Stomach (tissue), 19 donors: ENCODE data around the gene RC3H2. TPM values are rescaled to one million over a fixed set of nuclear protein-coding genes. Genes with fewer than 3 reads are reported as not detected.
A peak's percentile ranks its signal among the peaks of the same experiment; 100 is the strongest.

Source experiments
- DNase-seq, 2 donors: peaks; one replicate each; pipeline versions ENCODE4 v3.0.0 to v3.0.0-alpha.2; 2013 to 2019
- H3K27ac ChIP-seq, 5 donors: fragments of 200-600 bp in 4 of 5; sonication (generic) in 4 of 5; one replicate each; pipeline ENCODE4 v1.5.1; 2013 to 2019; ENCODE audit warnings: mild to moderate bottlenecking in 1 of 5, moderate library complexity in 1 of 5
- H3K27me3 ChIP-seq, 3 donors: fragments of 200-600 bp; sonication (generic); one replicate each; pipeline ENCODE4 v1.5.1; 2017 to 2019; ENCODE audit warnings: mixed run types in 1 of 3
- H3K36me3 ChIP-seq, 4 donors: fragments of 200-600 bp; sonication (generic); 1 replicate in 3 of 4; 2 replicates in 1 of 4; pipeline ENCODE4 v1.5.1; 2016 to 2019
- H3K4me1 ChIP-seq, 4 donors: fragments of 200-600 bp; sonication (generic); one replicate each; pipeline ENCODE4 v1.5.1; 2016 to 2019
- H3K4me3 ChIP-seq, 4 donors: fragments of 200-600 bp; sonication (generic) in 3 of 4; one replicate each; pipeline ENCODE4 v1.5.1; 2016 to 2019; ENCODE audit warnings: mild to moderate bottlenecking in 1 of 4
- H3K9me3 ChIP-seq, 4 donors: fragments of 200-600 bp; sonication (generic); one replicate each; pipeline ENCODE4 v1.5.1; 2016 to 2019
- EP300 ChIP-seq: sonication (generic); formaldehyde crosslinking; IDR thresholded peaks from one replicate; pipeline ENCODE4 v1.6.1; 2017; ENCODE audit warnings: antibody characterized with exemption
- POLR2A ChIP-seq, 4 donors: fragments of 450-650 bp; IDR thresholded peaks; one replicate each; pipeline ENCODE4 v1.6.1; 2016; ENCODE audit warnings: antibody characterized with exemption in 4 of 4, control low read depth in 2 of 4, mild to moderate bottlenecking in 1 of 4, moderate library complexity in 1 of 4
- POLR2AphosphoS5 ChIP-seq, 3 donors: sonication (generic); formaldehyde crosslinking; IDR thresholded peaks; one replicate each; pipeline ENCODE4 v1.6.1; 2016; ENCODE audit warnings: antibody characterized with exemption in 3 of 3
- WGBS, 5 donors: extraction: QIAGEN DNeasy Blood & Tissue Kit in 3 of 5; methylation state at CpG; one replicate each; pipeline versions ENCODE4 v1.1.5 to v1.1.7; 2013 to 2018; 5-methylcytosine and 5-hydroxymethylcytosine counted together
- intact Hi-C: fragments of 100-400 bp; cut with DNase I; formaldehyde crosslinking; loops from one replicate; pipeline ENCODE4 v1.15.1; 2023; ENCODE audit warnings: low total_unique reads
- long read RNA-seq, 10 donors: transcript quantifications; one replicate each; lab custom pipeline, GENCODE V29; 2026
- polyA plus RNA-seq, 3 donors: library from polyadenylated mRNA; stranded (reverse); fragments of 200-250 nt; gene quantifications; one replicate each; pipeline ENCODE4 v1.2.3, GENCODE V29; 2013
- total RNA-seq, 5 donors: library from RNA; depleted of rRNA; stranded (reverse); fragments of >200 nt; gene quantifications; one replicate each; pipeline versions ENCODE4 v1.1.0 to v1.2.3, GENCODE V29; 2014 to 2016
- TF ChIP-seq, protein P1 (sequence below), 7 experiments: fragments of 450-650 bp in 4 of 7; fragments of 200-600 bp in 3 of 7; sonication (generic) in 3 of 7; IDR thresholded peaks; one replicate each; pipeline ENCODE4 v1.5.1; 2016 to 2019; ENCODE audit warnings: antibody characterized with exemption in 7 of 7, control low read depth in 2 of 7, mild to moderate bottlenecking in 1 of 7
- donor health status: healthy with polysubstance abuse.
- donor health status: Bipolar disorder and iron deficiency.
- donor health status: healthy.

Gene RC3H2, protein sequence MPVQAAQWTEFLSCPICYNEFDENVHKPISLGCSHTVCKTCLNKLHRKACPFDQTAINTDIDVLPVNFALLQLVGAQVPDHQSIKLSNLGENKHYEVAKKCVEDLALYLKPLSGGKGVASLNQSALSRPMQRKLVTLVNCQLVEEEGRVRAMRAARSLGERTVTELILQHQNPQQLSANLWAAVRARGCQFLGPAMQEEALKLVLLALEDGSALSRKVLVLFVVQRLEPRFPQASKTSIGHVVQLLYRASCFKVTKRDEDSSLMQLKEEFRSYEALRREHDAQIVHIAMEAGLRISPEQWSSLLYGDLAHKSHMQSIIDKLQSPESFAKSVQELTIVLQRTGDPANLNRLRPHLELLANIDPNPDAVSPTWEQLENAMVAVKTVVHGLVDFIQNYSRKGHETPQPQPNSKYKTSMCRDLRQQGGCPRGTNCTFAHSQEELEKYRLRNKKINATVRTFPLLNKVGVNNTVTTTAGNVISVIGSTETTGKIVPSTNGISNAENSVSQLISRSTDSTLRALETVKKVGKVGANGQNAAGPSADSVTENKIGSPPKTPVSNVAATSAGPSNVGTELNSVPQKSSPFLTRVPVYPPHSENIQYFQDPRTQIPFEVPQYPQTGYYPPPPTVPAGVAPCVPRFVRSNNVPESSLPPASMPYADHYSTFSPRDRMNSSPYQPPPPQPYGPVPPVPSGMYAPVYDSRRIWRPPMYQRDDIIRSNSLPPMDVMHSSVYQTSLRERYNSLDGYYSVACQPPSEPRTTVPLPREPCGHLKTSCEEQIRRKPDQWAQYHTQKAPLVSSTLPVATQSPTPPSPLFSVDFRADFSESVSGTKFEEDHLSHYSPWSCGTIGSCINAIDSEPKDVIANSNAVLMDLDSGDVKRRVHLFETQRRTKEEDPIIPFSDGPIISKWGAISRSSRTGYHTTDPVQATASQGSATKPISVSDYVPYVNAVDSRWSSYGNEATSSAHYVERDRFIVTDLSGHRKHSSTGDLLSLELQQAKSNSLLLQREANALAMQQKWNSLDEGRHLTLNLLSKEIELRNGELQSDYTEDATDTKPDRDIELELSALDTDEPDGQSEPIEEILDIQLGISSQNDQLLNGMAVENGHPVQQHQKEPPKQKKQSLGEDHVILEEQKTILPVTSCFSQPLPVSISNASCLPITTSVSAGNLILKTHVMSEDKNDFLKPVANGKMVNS
- total RNA-seq (10 to 100 TPM; 18.8 to 66.3 (median 28.1) TPM), polyA plus RNA-seq (10 to 100 TPM in 1 of 3 donors, 1 to 10 TPM in 2; 5.8 to 13.4 (median 9.2) TPM)
- long read RNA-seq, donor 1: 0 reads
- long read RNA-seq, donor 2: 0 reads
- long read RNA-seq, donor 3: 0 reads
- long read RNA-seq, donor 4: 0 reads
- long read RNA-seq, donor 5: 0 reads
- long read RNA-seq, donor 6, partial matches to known transcripts: 7 of 8 reads
- long read RNA-seq, donor 6, other reads (novel, unspliced or antisense): 0 of 8 reads
- long read RNA-seq, donor 7, partial matches to known transcripts: 0 of 1 reads
- long read RNA-seq, donor 7, other reads (novel, unspliced or antisense): 0 of 1 reads
- long read RNA-seq, donor 8: 0 reads
- long read RNA-seq, donor 9, partial matches to known transcripts: 0 of 1 reads
- long read RNA-seq, donor 9, other reads (novel, unspliced or antisense): 0 of 1 reads
- long read RNA-seq, donor 10: 0 reads

DNA sequence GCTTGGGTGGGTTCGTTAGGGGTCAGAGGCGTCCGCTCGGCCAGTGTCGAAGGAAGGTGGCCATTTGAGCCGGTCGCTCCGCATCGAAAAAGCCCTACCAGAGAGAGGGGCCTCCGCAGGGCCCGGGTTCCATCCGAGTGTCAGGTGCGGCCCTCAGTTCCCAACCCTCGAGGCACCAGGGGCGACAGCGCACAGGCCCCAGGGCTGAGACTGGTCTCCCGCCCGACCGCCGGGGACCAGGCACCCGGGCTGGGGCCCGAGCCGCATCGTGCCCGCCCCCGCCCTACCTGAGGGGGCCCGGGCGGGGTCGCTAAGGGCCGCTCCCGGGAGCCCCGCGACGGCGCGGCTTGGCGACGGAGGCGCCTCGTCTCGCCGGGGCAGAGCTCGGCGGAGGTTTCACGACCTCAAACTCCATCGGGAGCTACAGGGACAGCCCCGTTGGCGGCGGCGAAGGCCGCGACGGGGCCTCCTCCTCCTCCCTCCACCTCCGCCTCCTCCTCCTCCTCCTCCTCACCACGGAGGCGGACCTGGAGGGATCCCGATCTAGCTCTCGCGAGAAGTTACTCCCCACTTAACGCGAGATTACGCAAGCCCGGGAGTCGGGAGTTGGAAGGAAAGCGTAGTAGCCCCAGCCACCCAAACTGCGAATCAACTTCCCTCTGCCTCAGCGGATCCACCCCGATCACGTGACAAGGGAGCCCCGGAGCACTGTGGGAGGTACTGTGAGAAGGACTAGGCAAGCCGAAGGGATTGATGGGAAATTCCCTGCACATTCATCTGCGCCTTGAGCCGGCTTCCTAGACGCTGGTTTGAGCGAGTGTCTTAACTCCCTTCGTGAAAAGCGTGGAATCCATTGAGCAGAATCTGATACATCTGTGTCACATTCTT lies at the start of gene RC3H2:
Gene RC3H2, minus strand, starts transcription at position 537 of the 888 bp plus-strand sequence. CDS start 7,850 bp downstream, outside the sequence.
- 0 to 1% (median 0%) methylated on average over 25 to 77 of the region's 77 CpGs for WGBS, 5 donors
- TF ChIP-seq POLR2A (IDR thresholded peaks at IDR 0.05) (peak in 2 of 4 donors; percentile 87 to 95), EP300 (no peak), POLR2AphosphoS5 (IDR thresholded peaks at IDR 0.05) (peak; percentile 80 to 98 (median 96))
- TF ChIP-seq, protein P1, sequence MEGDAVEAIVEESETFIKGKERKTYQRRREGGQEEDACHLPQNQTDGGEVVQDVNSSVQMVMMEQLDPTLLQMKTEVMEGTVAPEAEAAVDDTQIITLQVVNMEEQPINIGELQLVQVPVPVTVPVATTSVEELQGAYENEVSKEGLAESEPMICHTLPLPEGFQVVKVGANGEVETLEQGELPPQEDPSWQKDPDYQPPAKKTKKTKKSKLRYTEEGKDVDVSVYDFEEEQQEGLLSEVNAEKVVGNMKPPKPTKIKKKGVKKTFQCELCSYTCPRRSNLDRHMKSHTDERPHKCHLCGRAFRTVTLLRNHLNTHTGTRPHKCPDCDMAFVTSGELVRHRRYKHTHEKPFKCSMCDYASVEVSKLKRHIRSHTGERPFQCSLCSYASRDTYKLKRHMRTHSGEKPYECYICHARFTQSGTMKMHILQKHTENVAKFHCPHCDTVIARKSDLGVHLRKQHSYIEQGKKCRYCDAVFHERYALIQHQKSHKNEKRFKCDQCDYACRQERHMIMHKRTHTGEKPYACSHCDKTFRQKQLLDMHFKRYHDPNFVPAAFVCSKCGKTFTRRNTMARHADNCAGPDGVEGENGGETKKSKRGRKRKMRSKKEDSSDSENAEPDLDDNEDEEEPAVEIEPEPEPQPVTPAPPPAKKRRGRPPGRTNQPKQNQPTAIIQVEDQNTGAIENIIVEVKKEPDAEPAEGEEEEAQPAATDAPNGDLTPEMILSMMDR (IDR thresholded peaks at IDR 0.05): no peak
- Histone ChIP-seq H3K27me3 (no peaks in the 10 kb centered on the region), H3K27ac (peak within 1 kb of the TSS; percentile 89 to 97 (median 95)), H3K4me3 (peak within 1 kb of the TSS; percentile 80 to 95 (median 88)), H3K4me1 (peaks cover 21 to 48% (median 34%) of the 10 kb centered on the region in 4 donors), H3K36me3 (peaks cover 0 to 17% (median 7%) of the 10 kb centered on the region in 4 donors), H3K9me3 (no peaks in the 10 kb centered on the region)
- peak; percentile 97 to 100 for DNase-seq
- intact Hi-C loops: no loop called here

DNA sequence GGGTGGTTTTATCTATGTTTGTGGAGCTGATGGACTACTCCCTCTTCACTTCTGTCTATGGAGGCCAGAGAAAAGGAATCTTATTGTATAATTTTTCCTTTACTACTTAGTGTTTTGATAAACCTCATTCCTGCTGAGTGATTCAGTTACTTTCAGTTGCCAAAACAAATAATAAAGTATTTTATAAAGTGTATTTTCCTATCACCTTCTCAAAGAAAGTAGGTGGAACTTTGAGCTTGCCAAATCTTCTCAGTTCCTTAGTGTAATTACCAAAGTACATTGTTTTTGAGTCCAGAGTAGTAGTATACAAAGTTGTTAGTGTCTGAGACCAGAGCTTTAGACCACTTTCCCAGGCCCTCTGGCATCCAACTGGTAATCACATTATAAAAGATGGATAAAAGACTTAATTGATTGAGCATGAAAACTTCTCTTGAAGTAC lies 49.1 kb upstream of the RC3H2 start:
- Histone ChIP-seq H3K36me3 (peaks cover 0 to 11% (median 2%) of the 10 kb centered on the region in 4 donors), H3K27me3 (no peaks in the 10 kb centered on the region), H3K4me1 (peaks cover 16 to 81% (median 37%) of the 10 kb centered on the region in 4 donors), H3K4me3 (no peak overlapping the region), H3K27ac (peak overlapping the region in 4 of 5 donors; percentile 2 to 67 (median 38)), H3K9me3 (no peaks in the 10 kb centered on the region)
- intact Hi-C loops: no loop called here
- TF ChIP-seq POLR2A (IDR thresholded peaks at IDR 0.05) (no peak), POLR2AphosphoS5 (IDR thresholded peaks at IDR 0.05) (no peak), EP300 (no peak)
- TF ChIP-seq, protein P1 (IDR thresholded peaks at IDR 0.05): no peak
- DNase-seq: peak in 1 of 2 donors; percentile 25

DNA sequence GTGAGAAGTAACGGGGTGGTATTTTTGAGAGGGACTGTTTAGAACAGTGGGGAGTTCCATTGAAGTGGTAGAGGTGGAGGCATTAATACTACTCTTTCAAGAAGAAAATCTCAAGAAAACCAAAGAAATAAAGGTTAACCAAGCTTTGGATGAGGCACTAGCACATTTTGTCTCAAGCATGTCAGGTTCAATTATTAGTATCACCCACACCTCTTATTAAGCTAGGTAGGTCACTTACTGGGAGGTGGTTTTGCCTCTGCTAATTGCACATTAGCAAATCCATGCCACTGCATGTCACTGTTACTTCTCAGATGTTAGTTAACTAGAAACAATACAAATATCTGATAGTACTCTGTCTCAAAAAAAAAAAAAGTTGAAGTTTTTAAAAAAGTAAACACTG lies 45.9 kb upstream of the RC3H2 start:
- intact Hi-C loops: no loop called here
- H3K36me3 ChIP-seq: no peaks in the 10 kb centered on the region
- no peaks in the 10 kb centered on the region for H3K9me3 ChIP-seq
- 88 to 96% (median 93%) methylated on average over 1 of the region's 1 CpG for WGBS, 5 donors
- no peak for DNase-seq
- no peak overlapping the region for H3K27ac ChIP-seq
- H3K4me3 ChIP-seq: no peak overlapping the region
- H3K27me3 ChIP-seq: no peaks in the 10 kb centered on the region
- H3K4me1 ChIP-seq: peaks cover 19 to 97% (median 56%) of the 10 kb centered on the region in 4 donors
- no peak for TF ChIP-seq POLR2AphosphoS5 (IDR thresholded peaks at IDR 0.05)
- TF ChIP-seq EP300: no peak
